Activated CD8-positive, alpha-beta memory T cell treated with anti-CD3 and anti-CD28 coated beads for 36 hours (primary cell): Measurements from ENCODE around the gene INPP5D. TPM values are rescaled to one million over a fixed set of nuclear protein-coding genes. Genes with fewer than 3 reads are reported as not detected.
"Not testable (repeated sequence)": the region's sequence is repeated elsewhere in the genome, so short reads cannot be mapped to it uniquely, and the experiment has no call there.

Experiments
- CTCF ChIA-PET: fragments of 350-600 bp; sonication (Branson Sonifier 250); formaldehyde crosslinking; loops from one replicate; lab custom pipeline; 2021; ENCODE audit warnings: antibody characterized with exemption; lab: Charles Lee
- POLR2A ChIA-PET: fragments of 350-600 bp; sonication (Branson Sonifier 250); formaldehyde crosslinking; loops from one replicate; lab custom pipeline; 2021; ENCODE audit warnings: antibody characterized with exemption; lab: Charles Lee
- total RNA-seq, 2 experiments: library from RNA; stranded (reverse); gene quantifications; one replicate each; pipeline ENCODE4 v1.2.3, GENCODE V29; 2021

INPP5D gene
- total RNA-seq, 2 experiments from 2014 or later = 43.1 to 46.5 TPM

DNA sequence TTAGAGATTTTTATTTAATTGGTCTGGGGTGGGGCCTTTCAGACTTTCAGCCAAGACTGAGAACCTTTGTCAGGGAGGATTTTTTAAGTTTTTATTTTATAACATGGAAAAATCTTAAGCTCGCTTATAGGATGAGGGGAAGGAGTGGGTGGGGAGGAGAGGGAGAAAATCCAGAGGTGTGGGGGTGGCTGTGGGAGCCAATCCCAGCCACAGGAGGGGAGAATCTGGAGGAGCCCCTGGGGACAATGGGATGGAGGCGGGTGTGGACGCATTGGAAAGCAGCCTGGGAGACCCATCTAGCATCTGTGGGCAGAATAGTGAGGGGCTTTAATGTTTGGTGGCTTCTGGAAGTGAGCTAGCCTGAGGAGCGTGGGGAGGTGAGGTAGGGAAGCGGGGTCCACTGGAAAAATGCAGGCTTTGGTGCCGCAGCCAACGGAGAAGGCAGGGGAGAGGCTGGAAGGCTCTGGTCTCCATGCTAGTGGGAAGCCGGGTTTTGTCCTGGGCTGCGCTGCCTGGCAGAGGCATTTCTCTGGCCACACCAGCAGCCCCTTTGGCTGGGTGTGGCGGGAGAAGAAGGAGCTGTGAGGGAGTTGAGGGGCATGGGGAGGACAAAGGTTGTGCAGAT lies 11.5 kb upstream of the INPP5D start:
- CTCF ChIA-PET = interaction anchor here (0.6 kb wide), 1 partner anchor 10 kb away, joined by 5 read pairs; no protein-coding TSS in a partner anchor
- POLR2A ChIA-PET = no interaction called here

DNA sequence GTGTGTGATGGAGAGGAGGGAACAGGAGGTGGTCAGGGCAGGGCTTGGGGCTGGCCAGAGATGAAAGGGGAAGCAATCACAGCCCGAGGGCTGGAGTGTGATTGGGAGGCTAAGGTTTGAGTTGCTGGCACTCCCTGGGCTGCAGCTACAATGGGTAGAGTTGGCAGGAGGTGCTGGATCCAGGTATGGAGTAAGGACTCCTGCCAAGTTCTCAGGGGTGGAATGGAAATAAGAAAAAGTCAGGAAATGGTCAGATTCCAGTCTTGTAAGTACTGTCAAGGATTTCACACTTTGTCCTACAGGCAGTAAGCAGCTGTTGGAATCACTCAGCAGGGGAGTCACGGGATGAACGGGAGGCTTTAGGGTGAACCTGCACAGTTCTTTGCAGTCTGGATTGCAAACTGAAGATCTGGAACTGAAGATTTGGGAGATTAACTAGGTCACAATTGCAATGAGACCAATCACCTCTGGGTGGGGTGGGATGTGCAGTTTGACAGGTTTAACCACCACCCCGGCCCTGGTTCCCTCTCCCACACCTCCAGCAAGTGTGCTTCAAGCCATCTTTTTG lies 10.9 kb upstream of the INPP5D start:
- ChIA-PET POLR2A (no interaction called here), CTCF (interaction anchor here (0.6 kb wide), 1 partner anchor 11 kb away, joined by 5 read pairs; no protein-coding TSS in a partner anchor)

DNA sequence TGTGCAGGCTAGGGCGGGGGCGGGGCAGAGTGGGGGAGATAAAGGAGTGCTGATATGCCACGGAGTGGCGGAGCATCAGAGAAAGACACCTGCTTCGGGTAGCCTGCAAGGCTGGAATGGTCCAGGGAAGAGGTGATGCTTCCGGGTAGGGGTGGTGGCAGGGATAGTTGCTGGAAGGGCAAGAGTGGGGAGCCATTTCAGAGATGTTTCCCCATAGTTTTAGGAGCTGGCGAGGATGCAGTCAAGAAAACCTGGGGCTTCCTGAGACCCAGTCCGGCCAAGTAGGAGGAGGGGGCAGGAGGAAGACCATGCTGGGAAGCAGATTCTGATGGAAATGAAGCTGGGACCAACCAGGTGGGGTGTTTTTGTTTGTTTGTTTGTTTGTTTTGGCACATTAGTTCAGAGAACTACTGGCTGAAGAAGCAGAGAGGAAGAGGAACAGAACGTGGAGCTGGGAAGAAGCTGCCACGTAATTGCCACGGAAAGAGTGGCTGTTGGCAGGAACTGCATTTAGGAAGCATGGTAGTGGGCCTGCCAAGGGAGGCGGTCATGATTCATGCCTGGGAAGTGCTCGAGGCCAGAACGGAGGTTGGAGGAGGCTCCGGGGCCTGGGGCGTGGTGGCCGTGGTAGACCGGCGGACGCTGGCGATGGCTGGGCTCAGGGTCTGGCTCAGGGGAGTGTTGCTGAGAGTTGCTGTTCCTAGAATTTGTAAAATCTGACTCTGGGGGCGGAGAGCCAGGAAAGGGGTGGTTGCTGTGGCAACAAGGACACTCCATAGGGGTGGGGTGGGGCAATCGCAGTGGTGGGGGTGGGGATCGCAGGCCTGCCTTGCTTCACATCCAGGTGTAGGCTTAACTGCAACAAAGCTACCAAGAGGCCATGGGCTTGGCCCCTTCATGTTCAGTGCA lies 8.6 kb upstream of the INPP5D start:
- CTCF ChIA-PET = interaction anchor here (0.6 to 0.9 kb wide), 2 partner anchors 9 to 1075 kb away, joined by 3 read pairs; partner anchors contain the start of gene INPP5D
- POLR2A ChIA-PET = no interaction called here

DNA sequence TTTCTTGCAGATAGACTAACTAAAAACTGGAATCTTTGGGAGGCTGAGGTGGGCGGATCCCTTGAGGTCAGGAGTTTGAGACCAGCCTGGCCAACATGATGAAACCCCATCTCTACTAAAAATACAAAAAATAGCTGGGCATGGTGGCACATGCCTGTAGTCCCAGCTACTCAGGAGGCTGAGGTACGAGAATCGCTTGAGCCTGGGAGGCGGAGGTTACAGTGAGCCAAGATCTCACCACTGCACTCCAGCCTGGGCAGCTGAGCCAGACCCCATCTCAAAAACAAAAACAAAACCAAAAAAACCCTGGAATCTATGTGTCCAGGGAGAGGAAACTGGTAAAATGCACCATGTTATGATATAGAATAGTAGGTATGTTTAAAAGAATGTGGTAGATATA lies 7.6 kb upstream of the INPP5D start:
- CTCF ChIA-PET = interaction anchor here (1.2 to 2.1 kb wide), 2 partner anchors 10 to 66 kb away, joined by 3 to 5 read pairs; no protein-coding TSS in a partner anchor
- POLR2A ChIA-PET = not testable (repeated sequence)

DNA sequence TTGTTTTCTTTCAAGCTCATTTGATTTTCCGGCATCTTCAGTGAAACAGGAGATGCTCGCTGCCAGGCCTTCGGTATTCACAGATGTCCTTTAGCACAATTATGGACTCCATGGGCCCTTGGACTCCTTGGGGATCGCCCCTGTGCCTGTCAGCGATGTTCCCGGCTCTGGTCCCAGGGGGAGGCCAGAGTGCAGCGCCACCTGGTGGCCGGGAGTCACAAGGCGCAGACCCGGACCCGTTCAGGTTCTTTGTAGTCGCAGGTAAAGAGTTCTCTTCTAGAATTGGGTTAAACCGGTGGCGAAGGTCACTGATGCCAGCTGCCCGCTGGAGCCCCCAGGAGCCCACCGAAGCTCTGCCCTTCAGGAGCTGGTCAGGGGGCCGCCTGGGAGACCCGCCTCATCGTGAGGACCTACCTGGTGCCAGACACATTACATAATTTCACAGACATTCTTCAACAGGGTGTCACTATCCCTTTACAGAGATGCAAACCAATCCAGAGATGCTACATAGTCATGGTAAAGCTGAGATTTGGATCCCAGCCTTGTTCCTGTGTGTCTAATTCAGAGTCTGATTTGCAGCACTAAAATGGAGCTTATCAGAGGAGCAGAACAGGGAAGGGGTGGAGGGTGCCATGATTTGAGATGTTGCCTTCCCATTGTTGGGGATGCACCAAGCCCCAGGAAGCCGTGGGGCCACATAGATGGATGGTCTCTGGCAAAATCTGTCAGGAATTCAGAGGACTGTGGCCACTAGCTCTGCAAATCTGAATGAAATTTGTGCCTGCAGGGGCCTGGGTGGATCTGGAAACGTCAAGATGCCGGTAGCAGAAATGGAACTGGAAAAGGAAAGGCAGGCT lies 6.0 kb upstream of the INPP5D start:
- POLR2A ChIA-PET = no interaction called here

DNA sequence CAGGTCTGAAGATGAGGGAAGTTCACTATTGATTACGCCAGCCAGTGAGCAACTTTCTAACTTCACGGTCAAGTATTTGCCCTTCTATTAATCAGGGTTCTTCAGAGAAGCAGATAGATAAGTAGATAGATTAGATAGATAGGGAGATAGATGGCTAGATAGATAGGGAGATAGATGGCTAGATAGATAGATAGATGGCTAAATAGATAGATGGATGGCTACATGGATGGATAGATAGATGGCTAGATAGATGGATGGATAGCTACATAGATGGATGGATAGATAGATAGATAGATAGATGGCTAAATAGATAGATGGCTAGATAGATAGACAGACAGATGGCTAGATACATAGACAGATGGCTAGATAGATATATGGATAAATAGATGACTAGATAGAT lies 4.8 kb upstream of the INPP5D start:
- POLR2A ChIA-PET = no interaction called here

More for the DNA sequence above, 6.0 kb upstream of the INPP5D start:
- CTCF ChIA-PET = interaction anchor here (0.6 to 2.1 kb wide), 24 partner anchors 8 to 449 kb away, joined by 3 to 6 read pairs (median 4); partner anchors contain the start of gene ATG16L1

DNA sequence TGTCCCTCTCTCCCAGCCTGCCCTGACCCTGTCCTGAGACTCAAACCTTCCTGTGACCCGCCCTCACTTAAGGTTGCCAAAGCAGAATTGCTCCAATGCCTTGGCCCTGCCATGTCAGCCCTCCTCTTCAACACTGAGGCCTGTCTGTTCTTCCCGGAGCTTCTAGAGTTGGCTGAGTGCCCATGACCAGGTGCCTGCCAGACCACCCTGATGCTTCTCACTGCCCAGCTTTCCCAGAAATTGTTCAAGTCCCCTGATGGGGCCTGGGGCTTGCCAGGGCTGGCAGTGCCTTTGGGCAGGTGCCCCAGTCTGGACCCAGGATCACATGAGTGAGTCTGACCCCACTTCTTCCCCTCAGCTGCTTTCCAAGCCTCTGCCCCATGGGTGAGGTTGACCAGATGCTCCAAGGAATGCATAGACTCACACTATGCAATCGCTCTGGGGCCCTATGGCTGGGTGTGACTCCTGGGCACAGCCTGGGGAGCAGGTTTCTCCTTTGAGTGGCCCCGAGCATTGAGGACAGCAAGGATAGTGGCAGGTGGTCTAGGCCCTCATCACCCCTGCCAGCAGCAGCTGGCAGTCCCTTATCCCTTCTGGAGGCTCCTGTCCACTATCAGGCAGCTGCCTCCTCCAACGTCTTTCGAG lies 3.1 kb upstream of the INPP5D start:
- CTCF ChIA-PET = interaction anchor here (0.6 to 1.0 kb wide), 3 partner anchors 43 to 289 kb away, joined by 3 read pairs; no protein-coding TSS in a partner anchor
- POLR2A ChIA-PET = no interaction called here

More for the DNA sequence above, 4.8 kb upstream of the INPP5D start:
- CTCF ChIA-PET = interaction anchor here (1.0 to 1.4 kb wide), 3 partner anchors 9 to 102 kb away, joined by 3 to 6 read pairs (median 3); no protein-coding TSS in a partner anchor

DNA sequence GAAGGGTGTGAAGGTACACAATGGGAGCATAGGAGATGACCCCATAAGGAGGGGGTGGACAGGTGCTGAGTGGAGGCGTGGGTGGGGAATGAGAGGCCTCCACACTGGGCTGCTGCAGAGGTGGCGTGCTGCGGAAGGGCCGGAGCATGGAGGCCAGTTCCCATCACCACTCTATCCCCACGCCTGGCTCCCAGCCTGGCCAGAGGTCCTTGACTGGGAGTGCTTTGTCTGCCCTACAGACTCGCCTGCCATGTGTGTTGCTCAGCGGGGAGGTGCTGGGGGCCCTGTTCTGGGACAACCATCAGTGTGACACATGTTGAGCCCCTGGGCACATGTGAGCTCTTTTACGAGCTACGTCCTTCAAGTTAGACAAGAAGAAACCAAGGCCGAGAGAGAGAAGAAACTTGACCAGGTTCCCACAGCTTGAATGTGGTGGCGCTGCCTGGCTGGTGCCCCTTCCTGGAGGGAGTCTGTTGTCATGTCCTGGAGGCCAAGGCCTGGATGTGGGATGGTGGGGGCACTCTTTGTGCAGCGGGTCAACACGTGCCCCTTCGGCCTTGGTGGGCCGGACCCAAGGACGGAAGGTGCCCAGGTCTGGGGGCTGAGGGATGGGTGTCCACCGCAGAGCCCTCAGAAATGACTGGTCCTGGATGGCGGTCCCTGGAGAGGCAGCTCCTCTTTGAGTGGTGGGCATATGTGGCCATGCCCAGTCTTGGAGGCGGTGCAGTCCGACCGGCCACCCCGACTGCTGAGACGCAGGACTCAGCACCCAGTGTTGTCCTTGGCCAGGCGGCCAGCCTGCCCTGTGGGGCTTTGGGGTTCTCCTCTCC lies 1.2 kb upstream of the INPP5D start:
- CTCF ChIA-PET = interaction anchor here (1.0 to 3.9 kb wide), 4 partner anchors 24 to 84 kb away, joined by 3 to 40 read pairs (median 4); no protein-coding TSS in a partner anchor

DNA sequence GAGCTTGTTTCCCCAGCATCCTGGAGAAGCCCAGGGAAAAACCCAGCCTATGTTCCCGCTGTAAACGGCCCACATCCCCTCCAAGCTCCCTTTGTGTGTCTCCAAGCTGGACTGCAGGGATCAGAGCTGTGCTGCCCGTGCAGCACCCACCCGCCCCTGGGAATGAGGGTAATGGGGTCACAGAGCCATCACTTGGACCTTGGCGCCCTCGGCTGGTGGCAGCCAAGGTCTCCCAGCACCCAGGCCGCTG lies 670 bp upstream of the INPP5D start:
- ChIA-PET POLR2A (interaction anchor here (0.6 to 3.8 kb wide), 7 partner anchors 16 to 509 kb away, joined by 3 to 57 read pairs (median 6); partner anchors contain the start of genes ATG16L1 and EIF4E2), CTCF (interaction anchor here (1.1 to 3.9 kb wide), 5 partner anchors 11 to 207 kb away, joined by 3 to 40 read pairs (median 4); no protein-coding TSS in a partner anchor)

More for the DNA sequence above, 1.2 kb upstream of the INPP5D start:
- POLR2A ChIA-PET = interaction anchor here (0.6 to 3.8 kb wide), 4 partner anchors 16 to 304 kb away, joined by 3 to 57 read pairs (median 8); partner anchors contain the start of gene ATG16L1

DNA sequence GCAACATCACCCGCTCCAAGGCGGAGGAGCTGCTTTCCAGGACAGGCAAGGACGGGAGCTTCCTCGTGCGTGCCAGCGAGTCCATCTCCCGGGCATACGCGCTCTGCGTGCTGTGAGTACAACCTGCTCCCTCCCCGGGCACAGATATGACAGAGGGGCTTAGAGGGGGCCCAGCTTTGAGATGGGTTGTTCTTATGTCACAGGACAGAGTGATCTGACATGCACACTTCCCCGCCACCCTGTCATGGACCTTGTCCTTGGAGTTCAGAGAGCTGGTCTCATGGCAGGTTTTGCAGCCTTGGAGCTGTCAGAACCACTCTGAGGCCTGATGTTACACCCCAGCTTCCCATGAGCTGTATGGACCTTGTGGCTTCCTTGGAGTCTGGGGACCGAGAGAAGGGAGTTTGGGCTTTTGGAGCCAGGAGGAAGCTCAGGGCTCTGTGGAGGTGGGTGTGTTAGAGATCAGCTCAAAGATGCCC lies 398 bp downstream of the INPP5D start:
- ChIA-PET POLR2A (interaction anchor here (0.6 to 3.8 kb wide), 11 partner anchors 15 to 510 kb away, joined by 3 to 57 read pairs (median 5); partner anchors contain the start of genes ATG16L1 and EIF4E2), CTCF (interaction anchor here (0.9 to 3.9 kb wide), 12 partner anchors 9 to 455 kb away, joined by 3 to 40 read pairs (median 5); partner anchors contain the start of gene ATG16L1)

DNA sequence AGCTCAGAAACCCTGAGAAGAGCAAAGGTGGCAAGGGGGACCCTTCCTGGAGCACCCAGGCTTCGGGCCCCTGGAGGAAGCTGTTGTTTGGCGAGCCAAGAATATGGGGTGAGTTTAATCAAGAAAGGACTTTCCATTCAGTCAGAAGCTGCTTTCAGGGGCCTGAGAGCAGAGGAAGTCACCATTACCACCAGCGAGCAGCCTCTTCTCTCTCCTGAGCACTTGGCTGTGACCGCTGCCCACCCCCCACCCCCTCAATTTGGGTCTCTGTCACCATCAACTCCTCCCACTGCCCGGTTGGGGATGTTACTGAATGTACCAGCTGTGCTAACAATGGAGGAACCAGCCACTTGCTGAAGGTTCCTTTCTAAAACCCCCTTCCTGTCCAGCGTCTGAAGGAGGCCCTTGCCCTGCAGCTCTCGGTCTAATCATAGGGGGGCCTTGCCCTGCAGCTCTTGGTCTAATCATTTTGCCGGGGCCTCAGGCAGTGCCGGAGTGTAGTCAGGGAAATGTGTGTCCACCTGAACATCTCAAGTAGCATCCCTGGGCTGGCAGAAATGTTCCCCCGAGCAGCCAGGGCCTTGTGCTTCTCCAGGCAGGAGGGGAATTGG lies 943 bp downstream of the INPP5D start:
- POLR2A ChIA-PET = interaction anchor here (0.6 to 3.8 kb wide), 14 partner anchors 13 to 510 kb away, joined by 3 to 57 read pairs (median 5); partner anchors contain the start of genes ATG16L1 and EIF4E2
- CTCF ChIA-PET = interaction anchor here (0.9 to 3.9 kb wide), 12 partner anchors 10 to 456 kb away, joined by 3 to 40 read pairs (median 4); partner anchors contain the start of gene ATG16L1

DNA sequence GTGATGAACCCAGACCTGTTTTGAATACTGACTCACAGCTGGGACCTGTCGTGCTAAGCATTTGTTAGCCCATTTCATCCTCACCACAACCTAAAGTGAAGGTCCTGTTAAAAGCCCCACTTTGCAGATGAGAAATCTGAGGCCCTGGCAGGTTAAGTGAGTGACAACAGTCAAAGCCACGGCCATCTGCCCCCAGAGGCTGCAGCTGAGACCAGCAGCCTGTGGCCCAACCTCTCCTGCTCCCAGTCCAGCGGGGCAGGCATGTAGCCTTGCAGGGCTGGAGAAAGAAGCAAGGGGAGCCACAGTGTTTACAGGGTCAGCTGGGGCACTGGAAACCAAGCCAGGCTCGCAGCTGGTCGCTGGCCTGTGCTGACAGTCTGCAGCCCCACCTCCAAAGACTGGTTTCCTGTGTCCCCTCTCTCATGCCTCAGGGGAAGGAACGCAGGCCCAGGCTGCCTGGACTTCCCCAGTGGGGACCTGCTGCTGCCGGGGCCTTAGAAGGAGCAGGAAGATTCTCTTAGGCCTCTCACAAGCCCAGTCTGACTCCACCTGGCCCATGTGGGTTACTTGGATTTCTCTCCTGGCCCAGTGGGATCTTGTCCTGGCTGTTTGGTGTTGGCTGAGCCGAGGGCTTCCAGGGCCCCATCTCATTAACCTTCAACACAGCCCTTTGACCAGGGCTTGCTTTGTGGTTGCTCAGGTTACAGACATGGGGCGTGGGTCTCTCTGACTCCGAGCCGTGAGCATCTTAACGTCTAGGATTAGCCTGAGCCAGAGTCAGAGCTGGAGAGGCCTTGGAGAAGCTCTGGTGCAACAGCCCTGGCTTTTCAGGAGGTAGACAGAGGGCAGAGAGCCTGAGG lies 1.7 kb downstream of the INPP5D start:
- CTCF ChIA-PET = interaction anchor here (0.9 to 3.9 kb wide), 7 partner anchors 9 to 189 kb away, joined by 3 to 40 read pairs (median 8); partner anchors contain the start of gene ATG16L1
- POLR2A ChIA-PET = interaction anchor here (0.6 to 3.8 kb wide), 8 partner anchors 12 to 228 kb away, joined by 3 to 57 read pairs (median 8); no protein-coding TSS in a partner anchor

DNA sequence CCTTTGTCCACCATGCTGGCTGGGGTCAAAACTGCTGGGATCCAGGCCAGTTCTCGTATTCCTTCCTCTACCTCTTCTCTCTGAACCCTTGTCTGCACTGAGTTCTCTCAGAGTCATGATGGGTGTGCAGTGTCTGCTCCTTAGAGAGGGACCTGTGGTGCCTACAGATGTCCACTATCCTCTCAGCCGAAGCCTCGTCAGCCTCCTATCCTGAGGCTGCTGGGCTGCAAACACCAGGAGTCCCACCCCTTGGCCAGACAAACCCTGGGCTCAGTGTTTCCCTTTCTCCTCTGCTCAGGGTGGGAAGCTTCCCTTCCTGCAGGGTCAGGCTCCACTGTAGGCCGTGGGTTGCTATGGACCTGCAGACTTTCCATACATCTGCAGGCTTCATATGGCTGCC lies 2.3 kb downstream of the INPP5D start:
- CTCF ChIA-PET = interaction anchor here (1.4 to 3.9 kb wide), 2 partner anchors 20 to 189 kb away, joined by 3 to 40 read pairs; partner anchors contain the start of gene ATG16L1
- POLR2A ChIA-PET = interaction anchor here (3.8 kb wide), 1 partner anchor 20 kb away, joined by 57 read pairs; no protein-coding TSS in a partner anchor

DNA sequence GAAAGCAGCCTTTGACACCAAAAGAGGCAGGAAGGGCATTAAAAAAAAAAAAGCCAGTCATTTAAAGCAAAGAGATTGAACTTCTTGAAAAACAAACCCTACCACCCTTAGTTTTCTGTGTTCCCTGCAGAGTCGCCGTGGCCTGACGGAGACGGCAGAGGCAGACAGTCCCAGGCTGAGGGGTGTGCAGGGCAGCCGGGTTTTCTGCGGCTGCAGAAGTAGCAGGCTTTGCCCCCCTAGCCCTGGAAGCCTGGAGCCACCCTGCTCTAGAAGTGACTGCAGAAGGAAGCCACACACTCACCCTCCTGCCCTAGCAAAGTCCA lies 2.8 kb downstream of the INPP5D start:
- ChIA-PET CTCF (interaction anchor here (1.0 kb wide), 1 partner anchor 13 kb away, joined by 3 read pairs; no protein-coding TSS in a partner anchor), POLR2A (no interaction called here)
